K562 (cell line): Measurements from ENCODE around the gene PDHX. TPM values are rescaled to one million over a fixed set of nuclear protein-coding genes. Genes with fewer than 3 reads are reported as not detected.
A peak's percentile ranks its signal among the peaks of the same experiment; 100 is the strongest.

ENCODE experiments used
- CBFA2T3 ChIP-seq: fragments of 450-650 bp; IDR thresholded peaks from 2 replicates; pipeline ENCODE4 v1.6.1; 2017
- CUX1 ChIP-seq: fragments of 200-800 bp; sonication (Bioruptor generic); IDR thresholded peaks from 2 replicates; pipeline ENCODE4 v1.6.1; 2016; ENCODE audit warnings: missing genetic modification characterization, missing compliant biosample characterization
- ELF2 ChIP-seq: fragments of 250-450 bp; sonication (Bioruptor Pico); IDR thresholded peaks from 2 replicates; pipeline ENCODE4 v1.5.0; 2021; ENCODE audit warnings: mild to moderate bottlenecking
- ESRRB ChIP-seq: fragments of 250-450 bp; sonication (Bioruptor Pico); IDR thresholded peaks from 2 replicates; pipeline ENCODE4 v1.5.0; 2020; ENCODE audit warnings: mild to moderate bottlenecking, moderate library complexity, borderline replicate concordance
- HMBOX1 ChIP-seq: sonication (generic); IDR thresholded peaks from 2 replicates; pipeline ENCODE4 v1.6.1; 2016
- MYNN ChIP-seq, 2 experiments: sonication (generic); formaldehyde crosslinking in 1 of 2; IDR thresholded peaks; 2 replicates each; pipeline versions ENCODE4 v1.5.0 to v1.6.1; 2016 to 2020; ENCODE audit warnings: antibody characterized with exemption in 1 of 2, missing genetic modification reagents in 1 of 2
- PYGO2 ChIP-seq: fragments of 450-650 bp; IDR thresholded peaks from 2 replicates; pipeline ENCODE4 v1.6.1; 2016; ENCODE audit warnings: mild to moderate bottlenecking, missing genetic modification characterization, moderate library complexity, missing compliant biosample characterization
- RHOXF2B ChIP-seq: fragments of 250-450 bp; sonication (Bioruptor Pico); conservative IDR thresholded peaks from 2 replicates; pipeline ENCODE4 v1.5.1; 2021
- SIN3A ChIP-seq, 2 experiments: fragments of 150-350 bp in 1 of 2; IDR thresholded peaks; 2 replicates each; pipeline ENCODE4 v1.6.1; 2011 to 2016; ENCODE audit warnings: borderline replicate concordance in 2 of 2, low read depth in 2 of 2, low read length in 2 of 2, mild to moderate bottlenecking in 2 of 2, moderate library complexity in 2 of 2; ENCODE audit not compliant: control insufficient read depth in 1 of 2
- TCF3 ChIP-seq: sonication (generic); formaldehyde crosslinking; IDR thresholded peaks from 2 replicates; pipeline ENCODE4 v1.4.0; 2020; ENCODE audit warnings: mild to moderate bottlenecking, missing genetic modification reagents
- THRAP3 ChIP-seq: fragments of 450-650 bp; IDR thresholded peaks from 2 replicates; pipeline ENCODE4 v1.6.1; 2016; ENCODE audit warnings: mild to moderate bottlenecking, inconsistent platforms, borderline replicate concordance
- UBTF ChIP-seq, 2 experiments: IDR thresholded peaks; 2 replicates each; pipeline ENCODE4 v1.6.1; 2012; ENCODE audit warnings: improper control_type of control experiment in 2 of 2, low read depth in 2 of 2, low read length in 2 of 2, borderline replicate concordance in 1 of 2
- ZBTB1 ChIP-seq: sonication (generic); formaldehyde crosslinking; IDR thresholded peaks from 2 replicates; pipeline ENCODE4 v1.8.1; 2023; ENCODE audit warnings: missing genetic modification reagents, low read depth, mild to moderate bottlenecking, borderline replicate concordance
- ZBTB34 ChIP-seq: fragments of 250-450 bp; sonication (Bioruptor Pico); IDR thresholded peaks from 2 replicates; pipeline ENCODE4 v1.8.0; 2021; ENCODE audit warnings: mild to moderate bottlenecking, moderate library complexity
- ZBTB49 ChIP-seq: sonication (generic); formaldehyde crosslinking; IDR thresholded peaks from 2 replicates; pipeline ENCODE4 v1.8.0; 2022; ENCODE audit warnings: missing genetic modification reagents, mild to moderate bottlenecking, borderline replicate concordance
- ZNF830 ChIP-seq: fragments of 250-450 bp; sonication (Bioruptor Pico); IDR thresholded peaks from 2 replicates; pipeline ENCODE4 v1.5.0; 2021; ENCODE audit warnings: mild to moderate bottlenecking
- polyA plus RNA-seq, 8 experiments: library from polyadenylated mRNA; depleted of rRNA in 4 of 8; stranded (reverse) in 5 of 8; unstranded in 3 of 8; fragments of >200 nt; fragmentation: Nextera tagmentation in 2 of 8; fragmentation: Illumina TruSeq in 1 of 8; extraction: Ambion mirVana in 2 of 8; extraction: Trizol in 1 of 8; gene quantifications; 2 replicates each; pipeline versions ENCODE4 v1.2.1 to v1.2.3, GENCODE V29; 2011 to 2014; ENCODE audit warnings: inconsistent platforms in 1 of 8, missing spikeins in 1 of 8
- total RNA-seq, 7 experiments: library from RNA; depleted of rRNA in 6 of 7; stranded (reverse); fragments of >200 nt in 6 of 7; fragmentation: Illumina TruSeq in 2 of 7; extraction: Trizol in 2 of 7; gene quantifications; 2 replicates each; pipeline versions ENCODE4 v1.2.1 to v1.2.3, GENCODE V29; 2011 to 2021; ENCODE audit warnings: low replicate concordance in 1 of 7

PDHX gene
- total and polyA plus RNA-seq, 9 of the 15 experiments (the other 6 are each of a cell fraction or from before 2014, with no cell fraction given), result 20.8 to 43.5 (median 31.2) TPM

- TF ChIP-seq ZBTB34 (no peak), TCF3 (CRISPR knock-in tag) (peak; percentile 86), UBTF (IDR thresholded peaks at IDR 0.05; ENCODE audit: borderline replicate concordance in 1 of 2, low read depth in 2 of 2, low read length in 2 of 2) (no peak), CUX1 (no peak), MYNN (IDR thresholded peaks at IDR 0.05) (no peak), MYNN (CRISPR knock-in tag; IDR thresholded peaks at IDR 0.05) (no peak), THRAP3 (no peak), HMBOX1 (peak; percentile 71; the same call in 1 of the 2 replicates), ESRRB (CRISPR knock-in tag) (no peak), ZBTB1 (no peak), SIN3A (IDR thresholded peaks at IDR 0.05; ENCODE audit: borderline replicate concordance in 2 of 2, control insufficient read depth in 1 of 2, low read depth in 2 of 2, low read length in 2 of 2) (no peak), ELF2 (no peak), ZNF830 (CRISPR knock-in tag) (no peak), CBFA2T3 (peak; percentile 87), RHOXF2B (CRISPR knock-in tag) (no peak), ZBTB49 (CRISPR knock-in tag) (no peak), PYGO2 (no peak)
These were observed 120.2 kb downstream of the PDHX start (continued) for GRCh38 chr11:35036639-35037038.
